DMS53 (cell line): ENCODE results near the gene GLT6D1.
"Not testable (repeated sequence)": the region's sequence is repeated elsewhere in the genome, so short reads cannot be mapped to it uniquely, and the experiment has no call there.

Experiments
- DNase-seq: peaks from one replicate; lab custom pipeline; 2025; lab: John Stamatoyannopoulos, UW

GLT6D1 gene

DNA sequence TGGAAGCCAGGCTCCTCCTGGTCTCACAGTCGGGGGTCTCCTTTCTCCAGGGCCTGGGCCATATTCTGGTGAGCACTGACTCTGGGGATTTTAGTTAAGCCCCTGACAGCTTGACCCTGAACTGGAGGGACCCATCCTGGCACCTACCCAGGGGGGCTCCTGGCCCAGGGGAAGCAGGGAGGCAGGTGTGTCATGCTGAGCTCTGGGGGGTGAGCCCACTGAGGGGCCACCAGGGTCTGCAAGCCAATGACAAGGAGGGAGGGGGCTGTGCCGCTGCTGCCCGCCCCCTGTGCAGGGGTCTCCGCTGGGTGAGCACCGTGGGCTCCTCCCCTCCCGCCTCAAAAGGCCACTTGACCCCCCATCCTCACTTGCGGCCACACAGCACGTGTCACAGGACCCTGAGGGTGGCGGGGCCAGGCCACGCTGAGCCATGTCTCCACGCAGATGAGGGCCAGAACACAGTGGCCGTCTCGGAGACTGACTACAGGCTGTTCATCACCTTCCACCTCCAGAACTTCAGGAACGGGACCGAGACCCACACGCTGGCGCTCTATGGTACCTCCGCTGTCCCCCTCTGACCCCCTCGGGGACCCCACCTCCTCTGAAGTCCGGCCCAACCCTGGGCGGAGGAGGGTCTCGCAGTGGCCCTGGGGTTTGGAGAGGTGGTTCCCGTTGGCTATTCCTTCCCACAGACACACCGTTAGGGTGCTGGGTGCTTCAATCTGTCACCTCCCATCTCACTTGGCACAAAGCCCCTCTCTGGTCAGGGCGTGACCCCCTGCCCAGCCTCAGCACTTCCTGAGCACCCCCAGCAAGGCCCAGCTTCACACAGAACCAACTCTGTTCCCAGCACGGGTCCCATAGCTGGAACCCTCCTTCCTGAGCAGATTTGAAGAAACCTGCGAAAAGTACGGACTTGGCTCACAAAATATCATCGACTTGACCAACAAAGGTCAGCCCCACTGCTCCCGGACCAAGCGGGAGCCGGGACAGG, 25.8 kb upstream of the GLT6D1 start:
- no peak for DNase-seq

DNA sequence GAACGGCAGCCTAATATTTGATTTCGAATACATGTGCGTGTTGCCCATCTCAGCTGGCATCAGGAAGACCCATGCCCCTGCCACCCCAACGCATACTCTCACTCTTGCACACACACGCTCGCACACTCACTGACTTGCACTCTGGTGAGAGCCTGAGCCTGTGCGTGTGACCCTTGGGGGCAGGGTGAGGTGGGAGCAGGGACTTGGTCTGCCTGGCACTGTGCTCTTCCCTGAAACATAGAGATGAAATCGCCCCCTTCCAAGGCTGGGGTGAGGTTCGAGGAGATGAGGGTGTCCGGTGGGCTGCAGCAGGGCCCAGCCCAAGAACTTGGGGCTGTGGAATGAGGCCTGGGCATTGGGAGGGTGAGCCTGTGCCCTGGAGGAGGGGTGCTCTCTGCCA, 24.9 kb upstream of the GLT6D1 start:
- DNase-seq: no peak

DNA sequence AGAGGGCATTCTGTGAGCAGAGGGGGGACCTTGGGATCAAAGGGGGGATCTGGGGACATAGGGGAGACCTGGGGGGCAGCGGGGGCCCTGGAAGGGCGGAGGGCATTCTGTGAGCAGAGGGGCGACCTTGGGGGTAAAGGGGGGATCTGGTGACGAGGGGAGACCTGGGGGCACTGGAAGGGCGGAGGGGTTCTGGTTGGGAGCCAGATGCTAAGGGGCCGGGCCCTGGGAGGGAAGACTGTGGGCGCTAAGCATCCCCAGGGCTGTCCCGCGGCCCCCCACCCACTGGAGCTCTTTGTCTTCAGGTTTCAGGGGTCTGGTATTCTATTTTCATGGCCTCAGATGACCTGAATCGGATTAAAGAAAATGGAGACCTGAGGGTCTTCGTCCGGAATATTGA, 24.5 kb upstream of the GLT6D1 start:
- no peak for DNase-seq

DNA sequence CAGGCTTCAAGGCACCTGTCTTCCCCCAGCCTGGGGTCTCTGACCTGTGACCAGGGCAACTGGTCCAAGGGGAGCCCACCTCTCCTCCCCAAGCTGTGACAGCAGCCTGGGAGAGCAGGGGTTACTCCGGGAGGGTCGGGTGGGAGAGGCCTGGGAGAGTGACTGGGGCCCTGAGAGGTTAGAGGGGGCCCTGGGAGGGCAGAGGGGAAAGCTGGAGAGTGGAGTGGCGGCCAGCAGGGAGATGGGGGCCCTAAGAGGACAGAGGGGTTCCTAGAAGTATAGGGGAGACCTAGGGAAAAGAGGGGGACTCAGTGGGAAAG, 24.1 kb upstream of the GLT6D1 start:
- no peak for DNase-seq

DNA sequence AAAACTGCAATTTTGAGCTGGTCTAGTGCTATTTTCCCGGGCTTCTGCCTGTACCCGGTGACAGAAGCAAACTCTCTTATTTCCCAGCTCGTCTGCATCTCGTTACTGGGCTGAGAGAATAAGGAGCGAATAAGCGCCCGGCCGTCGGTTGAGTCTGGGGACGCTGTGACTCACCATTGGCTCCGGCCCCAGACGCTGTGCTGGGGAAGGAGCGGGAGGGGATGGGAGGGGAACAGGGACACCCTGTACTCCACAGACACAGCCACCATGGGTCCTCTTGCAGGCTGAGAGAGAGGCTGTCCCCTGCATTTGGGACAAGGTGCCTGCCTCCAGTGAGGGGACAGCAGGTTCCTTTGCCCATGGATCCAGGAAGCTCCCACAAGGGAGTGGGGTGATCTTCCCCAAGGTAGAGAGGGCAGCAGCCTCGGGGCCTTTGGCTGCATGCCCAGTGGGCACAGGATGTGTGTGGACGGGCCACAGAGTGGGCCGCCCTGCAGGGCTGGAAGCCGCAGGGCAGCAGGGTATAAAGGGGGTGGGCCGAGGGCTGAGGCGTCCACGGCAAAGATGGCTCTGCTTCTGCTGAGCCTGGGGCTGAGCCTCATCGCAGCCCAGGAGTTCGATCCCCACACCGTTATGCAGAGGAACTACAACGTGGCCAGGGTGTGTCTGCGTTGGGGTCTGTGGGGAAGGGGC, 23.6 kb upstream of the GLT6D1 start, which contains the start of gene LCN9:
TSS of gene LCN9 (plus strand) at position 552 of the 693 bp plus-strand sequence. CDS start at position 565, 13 bp downstream.
- no peak for DNase-seq

DNA sequence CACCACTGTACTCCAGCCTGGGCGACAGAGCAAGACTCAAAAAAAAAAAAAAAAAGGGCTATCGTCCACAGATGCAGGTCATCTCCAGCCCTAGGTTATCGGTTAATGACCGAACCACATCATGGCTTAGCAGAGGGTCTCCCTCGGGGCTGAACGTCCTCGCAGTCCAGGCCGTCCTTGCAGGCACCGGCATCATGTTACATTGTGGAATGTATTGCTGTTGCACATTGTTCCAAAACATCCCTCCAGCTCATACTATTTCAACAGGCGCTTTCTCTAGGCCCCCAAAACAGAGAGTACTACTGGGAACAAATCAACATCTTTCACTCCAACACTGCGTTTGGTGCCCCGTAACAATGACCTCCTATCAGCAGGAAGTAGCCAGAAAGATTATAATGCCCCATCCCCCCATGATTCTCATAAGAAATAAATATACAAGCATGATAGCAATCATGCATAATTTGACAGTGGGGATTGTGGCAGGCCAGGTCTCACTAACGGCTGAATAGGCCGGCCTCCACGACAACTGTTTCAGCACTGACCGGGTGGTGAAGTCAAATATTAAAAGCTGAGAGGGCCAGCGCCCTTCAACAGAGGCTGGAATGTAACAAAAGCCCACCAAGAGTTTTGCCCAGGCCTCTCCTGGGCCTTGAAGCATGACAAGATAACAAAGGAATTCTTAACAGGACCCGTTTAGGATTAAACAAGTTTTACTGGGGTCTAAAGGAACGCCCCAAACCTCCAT, 22.6 kb upstream of the GLT6D1 start:
- DNase-seq: no peak

DNA sequence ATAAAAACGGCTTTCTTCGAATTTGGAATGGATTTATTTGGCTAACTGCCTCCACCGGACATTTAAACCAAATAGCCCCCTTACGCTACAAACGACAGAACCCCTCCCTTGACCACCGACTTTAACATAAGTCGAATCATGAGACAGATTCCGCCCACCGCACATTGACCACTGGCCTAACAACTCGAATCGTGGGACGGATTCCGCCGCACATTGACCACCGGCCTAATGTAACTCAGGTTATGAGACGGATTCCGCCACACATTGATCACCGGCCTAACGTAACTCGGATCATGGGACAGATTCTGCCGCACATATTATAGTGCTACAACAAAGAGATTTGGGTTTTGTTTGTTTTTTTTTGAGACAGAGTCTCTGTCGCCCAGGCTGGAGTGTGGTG, 21.1 kb upstream of the GLT6D1 start:
- no peak for DNase-seq

DNA sequence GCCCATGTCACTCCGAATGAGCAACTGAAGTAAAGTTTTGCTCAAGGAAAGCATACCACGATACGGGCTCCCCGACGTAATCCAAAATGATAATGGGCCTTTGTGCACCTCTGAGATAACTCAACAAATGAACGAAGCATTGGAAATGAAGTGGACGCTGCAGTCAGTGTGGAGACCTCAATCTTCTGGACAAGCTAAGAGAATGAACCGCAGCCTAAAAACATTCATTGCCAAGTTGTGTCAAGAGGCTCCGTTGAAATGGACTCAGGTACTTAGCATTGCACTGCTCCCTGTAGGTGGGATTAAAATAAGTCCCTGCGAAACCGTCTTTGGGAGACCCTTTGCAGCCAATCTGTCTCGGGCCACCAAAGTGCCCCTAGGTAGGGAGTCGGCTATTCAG, 19.9 kb upstream of the GLT6D1 start:
- DNase-seq: no peak

DNA sequence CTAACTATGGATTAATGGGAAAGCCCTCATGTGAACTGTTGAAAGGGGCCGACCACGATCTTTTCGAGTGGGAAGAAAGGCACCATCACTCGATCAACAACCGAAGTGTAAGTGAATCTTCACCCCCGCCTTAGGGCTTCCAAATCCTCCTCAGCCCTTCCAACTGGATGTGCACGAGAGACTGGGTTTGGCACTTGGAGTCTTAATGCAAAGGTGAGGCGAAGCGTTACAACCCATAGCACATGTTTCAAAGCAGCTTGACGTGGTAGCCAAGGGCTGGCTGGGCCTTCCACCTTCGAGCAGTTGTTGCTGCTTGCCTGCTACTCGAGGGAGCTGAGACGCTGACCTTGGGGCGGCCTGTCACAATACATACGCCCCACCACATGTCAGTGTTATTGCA, 18.1 kb upstream of the GLT6D1 start:
- no peak for DNase-seq

DNA sequence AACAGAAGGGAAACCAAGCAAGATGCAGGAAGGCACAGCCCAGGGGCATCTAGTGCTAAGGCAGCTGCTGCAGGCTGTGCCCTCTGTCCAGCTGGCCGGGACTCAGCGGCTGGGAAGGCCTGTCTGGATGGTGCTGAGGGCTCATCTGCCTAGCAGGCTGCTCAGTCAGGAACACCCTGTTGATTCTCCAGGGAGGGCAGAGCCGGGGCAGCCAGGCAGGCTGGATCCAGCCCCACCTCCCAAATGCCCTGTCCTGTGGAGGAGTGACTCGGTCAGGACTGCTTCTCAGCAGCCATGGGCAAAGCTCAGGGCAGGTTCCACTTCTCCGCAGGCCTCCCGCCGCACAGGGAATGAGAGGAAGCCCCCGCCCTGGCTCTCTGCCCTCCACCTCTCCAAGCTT, 16.0 kb upstream of the GLT6D1 start:
- no peak for DNase-seq

DNA sequence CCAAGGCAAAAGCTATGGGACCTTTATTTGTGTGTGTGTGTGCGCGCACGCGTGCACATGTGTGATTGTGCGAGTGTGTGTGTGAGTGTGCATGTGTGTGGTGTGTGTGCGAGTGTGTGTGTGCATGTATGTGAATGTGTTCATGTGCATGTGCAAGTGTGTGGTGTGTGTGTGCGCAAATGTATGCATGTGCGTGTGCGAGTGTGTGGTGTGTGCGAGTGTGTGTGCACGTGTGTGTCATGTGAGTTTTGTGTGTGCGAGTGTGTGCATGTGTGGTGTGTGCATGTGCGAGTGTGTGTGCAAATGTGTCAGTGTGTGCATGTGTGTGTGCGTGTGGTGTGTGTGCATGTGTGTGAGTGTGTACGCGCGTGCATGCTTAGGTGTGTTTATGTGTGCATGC, 11.1 kb upstream of the GLT6D1 start:
- no peak for DNase-seq

DNA sequence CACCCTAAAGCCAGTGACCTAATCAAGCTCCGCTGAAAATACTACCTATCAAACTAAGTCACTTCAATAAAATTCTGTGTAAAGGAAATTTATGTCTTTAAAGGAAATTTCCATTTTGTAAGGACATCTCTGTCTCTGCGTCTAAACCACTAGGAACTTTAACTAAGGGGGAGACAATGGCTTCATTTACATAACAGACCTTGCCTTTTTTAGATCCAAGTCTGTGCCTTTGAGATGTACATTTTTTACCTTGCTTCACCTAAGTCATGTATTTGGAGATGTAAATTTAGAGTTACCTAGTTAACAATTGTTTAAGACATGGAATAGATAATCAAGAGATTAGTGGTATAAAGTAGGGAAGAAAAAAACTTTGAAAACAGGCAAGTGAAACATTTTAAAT, 10.2 kb upstream of the GLT6D1 start:
- no peak for DNase-seq

DNA sequence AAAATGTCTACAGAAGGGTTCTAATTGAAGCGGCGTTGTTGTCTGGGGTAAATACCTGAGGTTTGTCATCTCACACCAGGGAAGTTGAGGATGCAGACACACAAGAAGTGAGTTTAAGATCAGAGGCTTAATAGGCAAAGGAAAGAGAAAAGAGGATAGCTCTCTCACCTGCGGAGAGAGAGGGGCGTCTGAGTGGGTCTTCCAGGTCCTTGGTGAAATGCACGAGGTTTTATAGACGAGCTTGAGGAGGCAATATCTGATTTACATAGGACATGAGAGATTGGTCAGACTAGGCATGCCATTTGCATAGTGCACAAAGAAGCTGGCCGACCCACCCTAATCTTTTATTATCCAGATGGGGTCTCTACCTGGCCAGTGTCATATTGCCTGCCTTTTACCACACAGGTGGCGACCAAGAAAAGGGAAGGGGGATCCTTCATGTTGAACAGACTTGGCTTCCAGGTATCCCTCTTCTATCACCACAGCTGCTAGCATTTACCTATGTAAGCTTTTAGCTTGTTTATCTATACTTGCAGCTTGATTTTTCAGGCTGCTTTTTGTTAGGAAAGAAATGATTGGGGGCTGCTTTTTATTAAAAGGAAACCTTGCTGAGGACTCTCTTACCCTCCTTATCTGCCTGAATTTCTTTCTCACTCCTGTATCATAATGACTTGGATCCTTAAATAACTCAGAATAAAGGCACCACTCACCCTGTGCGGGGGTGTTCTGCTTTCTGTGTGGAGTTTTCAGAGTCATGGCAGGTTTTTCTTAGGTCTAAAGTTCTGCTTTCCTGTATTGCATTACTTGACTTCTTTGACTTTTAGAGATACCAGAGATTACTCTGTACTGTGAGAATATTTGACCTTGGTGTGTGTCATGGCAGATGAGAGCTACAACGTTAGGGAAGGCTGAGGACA, 9.4 kb upstream of the GLT6D1 start:
- DNase-seq: no peak

DNA sequence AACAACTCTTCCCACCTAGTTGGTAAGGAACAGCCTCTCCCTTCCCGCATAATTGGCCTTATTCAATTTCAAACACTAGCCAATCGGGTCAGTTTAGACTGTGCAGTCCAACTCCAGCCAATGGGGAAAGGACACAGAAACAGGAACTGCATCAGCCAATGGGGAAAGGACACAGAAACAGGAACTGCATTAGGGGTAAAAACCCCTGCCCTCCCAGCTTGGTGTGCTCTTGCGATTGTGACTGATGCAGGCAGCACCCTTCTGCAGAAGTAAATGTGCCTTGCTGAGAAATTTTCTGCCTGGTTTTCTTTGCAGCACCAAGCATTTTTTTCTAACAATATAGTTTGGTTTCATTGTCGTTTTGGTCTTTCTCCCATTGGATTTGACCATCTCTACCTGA, 8.5 kb upstream of the GLT6D1 start:
- DNase-seq: peak; percentile 16

DNA sequence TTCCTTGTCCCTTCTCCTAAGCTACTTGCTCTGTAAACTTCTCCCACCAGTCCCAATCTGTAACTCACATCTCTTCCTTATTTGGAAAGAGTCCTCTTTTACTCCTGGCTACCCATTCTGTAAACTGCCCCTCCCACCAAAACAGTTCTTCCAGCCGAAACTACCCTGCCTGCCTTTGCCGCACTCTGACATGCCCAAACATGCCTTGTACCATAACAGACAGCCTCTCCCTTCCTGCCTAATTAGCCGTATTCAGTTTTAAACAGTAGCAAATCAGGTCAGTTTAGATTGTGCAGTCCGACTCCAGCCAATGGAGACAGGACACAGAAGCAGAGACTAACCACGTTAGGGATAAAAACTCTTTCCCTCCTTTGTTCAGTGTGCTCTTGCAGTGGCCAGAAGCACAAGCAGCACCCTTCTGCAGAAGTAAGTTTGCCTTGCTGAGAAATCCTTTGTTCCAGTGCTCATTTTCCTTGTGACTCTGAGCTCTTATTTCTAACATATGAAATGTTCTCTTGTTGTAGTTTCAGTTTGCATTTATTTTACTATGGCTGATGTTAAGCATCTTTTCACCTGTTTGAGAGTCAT, 5.4 kb upstream of the GLT6D1 start:
- DNase-seq: peak; percentile 21

DNA sequence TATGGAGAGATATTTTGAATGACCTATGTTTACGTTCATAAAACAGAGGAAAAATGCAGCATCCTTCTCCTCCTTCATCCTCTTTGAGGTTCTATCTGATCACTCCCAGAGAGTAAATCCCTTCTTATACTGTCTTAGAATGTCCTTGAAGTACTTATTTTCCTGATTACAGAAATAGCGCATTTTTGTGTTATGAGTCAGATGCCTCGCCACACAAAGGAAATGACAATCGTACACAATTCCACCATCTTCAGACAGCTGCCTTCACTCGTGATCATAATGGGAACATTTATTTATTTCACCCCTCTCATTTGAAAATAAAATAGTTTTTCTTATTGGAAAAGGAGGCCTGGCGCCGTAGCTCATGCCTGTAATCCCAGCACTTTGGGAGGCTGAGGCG, 2.4 kb upstream of the GLT6D1 start:
- no peak for DNase-seq

DNA sequence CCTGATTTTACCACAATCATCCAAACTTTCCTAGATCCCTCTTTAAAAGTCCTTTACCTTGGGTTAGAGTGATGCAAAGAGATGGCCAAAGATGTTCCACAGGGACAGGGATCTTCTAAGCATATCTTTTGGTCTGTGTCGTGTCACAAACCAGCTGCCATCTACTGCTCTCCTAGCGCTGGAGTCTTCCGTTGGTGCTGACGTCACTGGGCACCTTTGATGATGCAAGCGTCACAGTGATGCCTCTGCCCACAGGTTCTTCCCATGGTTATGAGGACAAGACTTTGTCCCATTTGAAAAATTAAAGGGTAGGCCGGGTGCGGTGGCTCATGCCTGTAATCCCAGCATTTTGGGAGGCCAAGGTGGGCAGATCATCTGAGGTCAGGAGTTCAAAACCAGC, 1.7 kb upstream of the GLT6D1 start:
- DNase-seq: no peak

DNA sequence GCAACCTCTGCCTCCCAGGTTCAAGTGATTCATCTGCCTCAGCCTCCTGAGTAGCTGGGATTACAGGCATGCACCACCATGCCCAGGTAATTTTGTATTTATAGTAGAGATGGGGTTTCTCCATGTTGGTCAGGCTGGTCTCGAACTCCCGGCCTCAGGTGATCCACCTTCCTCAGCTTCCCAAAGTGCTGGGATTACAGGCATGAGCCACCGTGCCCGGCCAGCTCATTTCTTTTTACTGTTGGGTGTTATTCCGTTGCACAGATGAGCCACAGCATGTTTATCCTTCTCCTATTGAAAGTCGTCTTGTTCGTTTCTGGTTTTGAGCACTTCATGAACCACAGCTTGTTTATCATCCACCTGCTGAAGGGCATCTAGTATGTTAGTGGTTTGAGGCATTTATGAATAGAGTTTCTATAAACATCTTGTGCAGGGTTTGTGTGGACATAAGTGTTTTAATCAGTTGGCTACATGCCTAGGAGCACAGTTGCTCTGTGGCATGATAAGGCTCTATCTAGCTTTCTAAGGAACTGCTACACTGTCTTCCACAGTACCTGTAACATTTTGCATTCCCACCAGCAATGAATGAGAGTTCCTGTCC, 2.3 kb downstream of the GLT6D1 start:
- not testable (repeated sequence) for DNase-seq

DNA sequence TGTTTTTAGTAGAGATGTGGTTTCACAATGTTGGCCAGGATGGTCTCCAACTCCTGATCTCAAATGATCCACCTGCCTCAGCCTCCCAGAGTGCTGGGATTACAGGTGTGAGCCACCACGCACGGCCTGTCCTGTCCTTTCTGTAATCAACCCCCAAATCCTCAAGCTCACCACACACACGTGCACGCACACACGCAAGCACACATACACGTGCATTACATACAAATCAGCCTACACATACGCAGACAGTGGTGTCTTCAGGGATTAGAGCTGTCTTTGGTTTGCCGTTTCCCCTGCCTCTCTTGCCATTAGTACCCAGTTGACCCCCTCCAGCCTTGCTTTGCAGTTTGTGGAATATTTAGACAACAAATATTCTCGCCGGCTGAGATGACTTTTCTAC, 6.5 kb downstream of the GLT6D1 start:
- DNase-seq: no peak

DNA sequence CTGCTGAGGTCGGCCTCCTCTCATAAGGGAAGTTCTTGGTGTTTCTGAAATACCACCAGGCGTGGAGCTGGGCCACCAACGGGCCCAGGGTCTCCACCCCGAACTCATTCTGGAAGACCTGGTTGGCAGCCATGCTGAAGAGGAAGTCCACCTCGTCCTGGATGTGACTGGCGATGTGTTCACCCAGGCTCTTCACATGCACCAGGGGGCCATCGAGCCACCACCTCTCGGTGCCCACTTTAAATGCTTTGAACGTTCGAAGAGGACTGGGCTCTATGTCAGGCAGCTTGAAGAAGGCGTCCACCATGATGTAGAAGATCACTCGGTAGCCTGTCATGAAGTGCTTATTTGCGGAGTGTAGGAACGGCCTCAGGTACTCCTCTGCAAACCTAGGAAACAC, 15.1 kb downstream of the GLT6D1 start:
- no peak for DNase-seq
